ENCODE data around the gene SLC35E3.

The SLC35E3 gene

DNA sequence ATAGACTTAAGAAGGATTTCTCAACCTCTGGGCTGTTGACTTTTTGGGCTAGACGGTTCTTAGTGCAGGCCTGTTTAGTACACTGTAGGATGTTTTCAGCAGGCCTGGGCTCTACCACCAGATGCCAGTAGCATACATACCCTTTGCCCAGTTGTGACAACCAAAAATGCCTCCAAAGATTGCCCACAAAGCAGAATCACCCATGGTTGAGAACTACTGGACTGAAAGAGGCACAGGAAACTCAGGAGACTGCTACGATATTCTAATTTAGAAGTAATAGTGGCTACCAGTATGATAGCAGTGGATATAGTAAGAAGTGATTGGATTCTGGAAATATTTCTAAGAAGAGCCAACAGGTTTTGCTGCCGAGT, 15.5 kb downstream of the SLC35E3 start:
- no peak for DNase-seq (ENCODE audit: extremely low read depth, low read depth)
- TF ChIP-seq, protein P1, sequence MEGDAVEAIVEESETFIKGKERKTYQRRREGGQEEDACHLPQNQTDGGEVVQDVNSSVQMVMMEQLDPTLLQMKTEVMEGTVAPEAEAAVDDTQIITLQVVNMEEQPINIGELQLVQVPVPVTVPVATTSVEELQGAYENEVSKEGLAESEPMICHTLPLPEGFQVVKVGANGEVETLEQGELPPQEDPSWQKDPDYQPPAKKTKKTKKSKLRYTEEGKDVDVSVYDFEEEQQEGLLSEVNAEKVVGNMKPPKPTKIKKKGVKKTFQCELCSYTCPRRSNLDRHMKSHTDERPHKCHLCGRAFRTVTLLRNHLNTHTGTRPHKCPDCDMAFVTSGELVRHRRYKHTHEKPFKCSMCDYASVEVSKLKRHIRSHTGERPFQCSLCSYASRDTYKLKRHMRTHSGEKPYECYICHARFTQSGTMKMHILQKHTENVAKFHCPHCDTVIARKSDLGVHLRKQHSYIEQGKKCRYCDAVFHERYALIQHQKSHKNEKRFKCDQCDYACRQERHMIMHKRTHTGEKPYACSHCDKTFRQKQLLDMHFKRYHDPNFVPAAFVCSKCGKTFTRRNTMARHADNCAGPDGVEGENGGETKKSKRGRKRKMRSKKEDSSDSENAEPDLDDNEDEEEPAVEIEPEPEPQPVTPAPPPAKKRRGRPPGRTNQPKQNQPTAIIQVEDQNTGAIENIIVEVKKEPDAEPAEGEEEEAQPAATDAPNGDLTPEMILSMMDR (IDR thresholded peaks at IDR 0.05; ENCODE audit: low read depth, low read length) = no peak

DNA sequence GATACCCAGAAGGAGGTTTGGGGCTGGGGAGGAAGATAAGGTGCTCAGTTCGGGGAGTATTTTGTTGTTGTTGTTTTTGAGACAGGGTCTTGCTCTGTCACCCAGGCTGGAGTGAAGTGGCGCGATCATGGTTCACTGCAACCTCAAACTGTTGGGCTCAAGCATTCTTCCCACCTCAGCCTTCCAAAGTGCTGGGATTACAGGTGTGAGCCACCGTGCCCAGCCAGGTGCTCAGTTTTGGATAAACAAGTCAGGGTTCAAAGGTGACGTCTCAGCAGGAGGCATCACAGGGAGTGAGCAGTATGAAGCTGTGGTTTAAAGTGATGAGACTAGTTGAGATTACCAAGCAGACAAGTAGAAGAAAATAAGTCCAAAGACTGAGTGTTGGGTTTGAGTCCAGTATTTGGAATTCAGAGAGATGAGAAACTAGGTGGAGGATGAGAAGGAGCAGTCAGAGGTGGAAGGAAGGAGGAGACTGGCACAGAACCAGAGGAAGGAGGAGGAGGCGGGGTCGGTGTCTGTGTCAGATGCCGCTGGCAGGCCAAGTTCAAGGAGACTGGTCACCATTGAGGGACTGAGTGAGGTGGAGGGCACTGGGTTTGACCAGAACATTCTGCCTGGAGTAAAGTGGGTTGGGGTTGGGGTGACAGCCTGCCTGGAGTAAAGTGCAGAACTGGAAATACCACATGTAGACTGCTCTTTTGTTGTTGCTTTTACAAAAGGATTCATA, 16.1 kb downstream of the SLC35E3 start:
- no peak for DNase-seq (ENCODE audit: extremely low read depth, low read depth)
- TF ChIP-seq, protein P1 (IDR thresholded peaks at IDR 0.05; ENCODE audit: low read depth, low read length) = no peak

DNA sequence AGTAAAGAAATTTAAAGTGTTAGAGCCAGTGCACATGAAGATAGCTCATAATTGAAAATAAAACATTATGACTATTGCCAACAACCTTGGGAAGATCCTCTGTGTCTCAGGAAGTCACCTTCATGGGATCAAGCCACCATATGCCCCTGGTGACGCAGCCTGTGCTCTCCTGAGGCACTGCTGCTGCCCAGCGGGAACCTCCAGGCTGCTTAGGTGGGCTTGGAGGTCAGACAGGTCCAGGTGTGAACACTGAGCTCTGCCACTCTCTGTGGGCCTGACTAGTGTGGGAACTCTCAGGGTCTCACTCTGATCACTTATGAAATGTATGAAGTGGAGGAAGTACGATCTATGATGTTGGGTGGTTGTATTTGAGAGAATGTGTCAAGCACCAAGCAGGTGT, 16.7 kb downstream of the SLC35E3 start:
- DNase-seq (ENCODE audit: extremely low read depth, low read depth) = no peak

DNA sequence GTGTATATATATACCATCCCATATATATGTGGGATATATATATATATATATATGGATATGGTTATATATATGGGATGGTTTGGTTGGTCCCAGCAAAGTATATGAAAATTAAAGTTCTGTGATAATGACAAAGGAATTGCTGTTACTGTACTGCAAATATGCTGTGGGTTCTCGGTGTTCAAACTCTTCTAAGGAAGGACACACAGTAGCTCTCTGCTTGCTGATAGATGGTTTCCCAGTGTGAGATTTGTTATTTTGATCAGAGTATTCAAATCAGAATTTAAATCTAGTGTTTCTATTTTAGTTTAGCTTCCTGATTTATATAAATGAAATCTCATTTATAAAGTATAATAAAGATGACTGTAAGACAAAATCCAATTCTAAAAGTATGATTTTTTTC, 19.7 kb downstream of the SLC35E3 start:
- TF ChIP-seq, protein P1 (IDR thresholded peaks at IDR 0.05; ENCODE audit: low read depth, low read length) = no peak

More for the DNA sequence above, 16.7 kb downstream of the SLC35E3 start:
- TF ChIP-seq, protein P1 (IDR thresholded peaks at IDR 0.05; ENCODE audit: low read depth, low read length) = no peak

DNA sequence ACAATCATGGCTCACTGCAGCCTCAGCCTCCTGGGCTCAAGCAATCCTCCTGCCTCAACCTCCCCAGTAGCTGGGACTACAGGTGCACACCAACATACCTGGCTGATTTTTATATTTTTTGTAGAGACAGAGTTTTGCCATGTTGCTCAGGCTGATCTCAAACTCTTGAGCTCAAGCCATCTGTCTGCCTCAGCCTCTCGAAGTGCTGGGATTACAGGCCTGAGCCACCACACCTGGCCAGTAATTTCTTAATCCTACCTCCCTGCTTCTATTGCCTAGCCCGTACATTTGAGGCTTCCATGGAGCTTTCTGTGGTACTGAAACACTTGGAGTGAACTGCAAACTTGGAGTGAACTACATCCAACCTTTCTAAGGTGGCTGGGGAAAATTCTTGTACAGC, 20.7 kb downstream of the SLC35E3 start:
- TF ChIP-seq, protein P1 (IDR thresholded peaks at IDR 0.05; ENCODE audit: low read depth, low read length) = no peak
- DNase-seq (ENCODE audit: extremely low read depth, low read depth) = no peak

More for the DNA sequence above, 19.7 kb downstream of the SLC35E3 start:
- DNase-seq (ENCODE audit: extremely low read depth, low read depth) = no peak

DNA sequence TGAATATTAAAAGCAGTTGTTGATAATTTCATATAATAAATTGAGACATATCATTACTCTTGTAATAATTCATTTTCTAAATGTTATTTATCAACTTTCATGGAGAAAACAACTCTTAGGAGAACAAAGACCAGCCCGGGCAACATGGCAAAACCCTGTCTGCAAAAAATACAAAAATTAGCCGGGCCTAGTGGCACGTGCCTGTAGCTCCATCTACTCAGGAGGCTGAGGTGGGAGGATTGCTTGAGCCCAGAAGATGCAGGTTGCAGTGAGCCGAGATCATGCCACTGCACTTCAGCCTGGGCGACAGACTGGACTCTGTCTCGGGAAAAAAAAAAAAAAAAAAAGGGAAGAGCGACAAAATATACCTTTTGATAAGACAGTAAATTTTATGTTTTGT, 21.2 kb downstream of the SLC35E3 start:
- DNase-seq (ENCODE audit: extremely low read depth, low read depth) = no peak
- TF ChIP-seq, protein P1 (IDR thresholded peaks at IDR 0.05; ENCODE audit: low read depth, low read length) = no peak

DNA sequence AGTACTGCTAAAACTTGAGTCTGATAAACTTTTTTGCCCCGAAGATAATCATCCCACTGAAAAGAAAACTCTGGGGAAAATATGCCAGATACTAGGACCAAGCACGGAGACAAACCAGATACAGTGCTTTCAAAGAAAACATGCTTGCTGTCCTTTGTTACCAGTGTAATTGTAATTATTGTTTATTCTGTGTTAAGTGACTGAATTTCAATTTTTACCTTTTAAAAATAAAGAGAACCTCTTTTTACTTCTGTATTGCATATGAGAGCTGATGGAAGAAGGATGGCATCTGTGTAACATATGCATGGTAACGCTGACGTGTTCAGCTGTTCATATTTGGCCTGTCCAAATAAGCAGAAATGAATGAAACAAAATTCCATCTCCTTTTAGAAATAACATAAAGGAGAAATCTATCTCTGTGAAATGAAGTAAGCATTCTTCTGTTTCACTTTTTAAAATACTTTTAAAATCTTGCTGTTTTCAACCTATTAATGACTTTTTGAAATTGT, 22.5 kb downstream of the SLC35E3 start:
- TF ChIP-seq, protein P1 (IDR thresholded peaks at IDR 0.05; ENCODE audit: low read depth, low read length) = no peak
- no peak for DNase-seq (ENCODE audit: extremely low read depth, low read depth)
